Activated B cell treated with CpG ODN at 0.5 μM for 24 hours (primary cell): Measurements from ENCODE around the gene CFAP410. TPM values are rescaled to one million over a fixed set of nuclear protein-coding genes. Genes with fewer than 3 reads are reported as not detected.
A peak's percentile ranks its signal among the peaks of the same experiment; 100 is the strongest.

Experiments
- ATAC-seq: fragments of 200-7000 bp; cut with Tn5 transposase; one replicate; pipeline ENCODE4 v1.10.0; 2021; ENCODE audit warnings: low read depth, mild to moderate bottlenecking, moderate library complexity
- CTCF ChIA-PET: fragments of 350-600 bp; sonication (Branson Sonifier 250); formaldehyde crosslinking; loops from one replicate; lab custom pipeline; 2021; ENCODE audit warnings: antibody characterized with exemption; lab: Charles Lee
- POLR2A ChIA-PET: fragments of 350-600 bp; sonication (Branson Sonifier 250); formaldehyde crosslinking; loops from one replicate; lab custom pipeline; 2021; ENCODE audit warnings: antibody characterized with exemption; lab: Charles Lee
- DNase-seq: peaks from one replicate; pipeline ENCODE4 v3.0.0; 2022
- H3K27ac Mint-ChIP-seq: one replicate; pipeline ENCODE4 v1.8.0; 2020; ENCODE audit warnings: mixed read lengths
- H3K27me3 Mint-ChIP-seq: one replicate; pipeline ENCODE4 v1.8.0; 2021; ENCODE audit warnings: mixed read lengths
- H3K36me3 Mint-ChIP-seq: one replicate; pipeline ENCODE4 v1.8.0; 2021; ENCODE audit warnings: low read depth, mixed read lengths
- H3K4me1 Mint-ChIP-seq: one replicate; pipeline ENCODE4 v1.8.0; 2021; ENCODE audit warnings: mixed read lengths
- H3K4me3 Mint-ChIP-seq: one replicate; pipeline ENCODE4 v1.8.0; 2020; ENCODE audit warnings: mild to moderate bottlenecking, mixed read lengths
- H3K9me3 Mint-ChIP-seq: one replicate; pipeline ENCODE4 v1.8.0; 2020; ENCODE audit warnings: mixed read lengths
- CTCF ChIP-seq: fragments of 200-600 bp; IDR thresholded peaks from one replicate; pipeline ENCODE4 v1.8.0; 2022; ENCODE audit warnings: antibody characterized with exemption, mild to moderate bottlenecking
- intact Hi-C: fragments of 100-400 bp; cut with micrococcal nuclease; formaldehyde crosslinking; loops from one replicate; pipeline ENCODE4 v1.15.1; 2024
- total RNA-seq: library from RNA; stranded (reverse); gene quantifications from 2 replicates; pipeline ENCODE4 v1.2.3, GENCODE V29; 2022

CFAP410 gene
- total RNA-seq, 1 donor from 2014 or later: 62.3 TPM

- no peak overlapping the region for H3K27ac Mint-ChIP-seq
- POLR2A ChIA-PET: no interaction called here
- no peak overlapping the region for H3K4me3 Mint-ChIP-seq
These were observed 18.1 kb upstream of the CFAP410 start for GRCh38 chr21:44357064-44357837.

GRCh38 chr21:44356636-44357035 lies 17.4 kb upstream of the CFAP410 start:
- peaks cover 56% of the 10 kb centered on the region for H3K4me1 Mint-ChIP-seq
- TF ChIP-seq CTCF: no peak
- H3K4me3 Mint-ChIP-seq: peak overlapping the region; percentile 41
- no peaks in the 10 kb centered on the region for H3K36me3 Mint-ChIP-seq
- ChIA-PET CTCF (no interaction called here), POLR2A (no interaction called here)
- H3K9me3 Mint-ChIP-seq: no peaks in the 10 kb centered on the region
- intact Hi-C loops: no loop called here
- ATAC-seq: peak; percentile 23
- peak overlapping the region; percentile 80 for H3K27ac Mint-ChIP-seq
- DNase-seq: no peak
- H3K27me3 Mint-ChIP-seq: peaks cover 2% of the 10 kb centered on the region

More at GRCh38 chr21:44357064-44357837, 18.1 kb upstream of the CFAP410 start:
- Mint-ChIP-seq H3K36me3 (no peaks in the 10 kb centered on the region), H3K9me3 (no peaks in the 10 kb centered on the region), H3K27me3 (peaks cover 2% of the 10 kb centered on the region), H3K4me1 (peaks cover 55% of the 10 kb centered on the region)
- no peak for ATAC-seq
- no peak for DNase-seq
- intact Hi-C loops: no loop called here
- CTCF ChIA-PET: no interaction called here
- no peak for TF ChIP-seq CTCF

GRCh38 chr21:44356160-44356559 lies 17.0 kb upstream of the CFAP410 start:
- POLR2A ChIA-PET: no interaction called here
- DNase-seq (no peak), ATAC-seq (no peak)
- Mint-ChIP-seq H3K9me3 (no peaks in the 10 kb centered on the region), H3K27me3 (peaks cover 4% of the 10 kb centered on the region), H3K36me3 (no peaks in the 10 kb centered on the region), H3K27ac (peak overlapping the region; percentile 80), H3K4me1 (peaks cover 56% of the 10 kb centered on the region), H3K4me3 (peak overlapping the region; percentile 41)
- CTCF ChIA-PET: no interaction called here
- intact Hi-C loops: no loop called here
- TF ChIP-seq CTCF: no peak

GRCh38 chr21:44354775-44355771 lies 15.9 kb upstream of the CFAP410 start:
- H3K27me3 Mint-ChIP-seq: peaks cover 5% of the 10 kb centered on the region
- DNase-seq (no peak), ATAC-seq (peak; percentile 49)
- intact Hi-C loops: loop anchor here (1.0 kb wide), 1 partner anchor 16 kb away; the partner anchor contains the start of gene CFAP410
- peaks cover 52% of the 10 kb centered on the region for H3K4me1 Mint-ChIP-seq
- CTCF ChIA-PET: no interaction called here
- H3K36me3 Mint-ChIP-seq: no peaks in the 10 kb centered on the region
- no peaks in the 10 kb centered on the region for H3K9me3 Mint-ChIP-seq
- H3K4me3 Mint-ChIP-seq: peak overlapping the region; percentile 78
- peak overlapping the region; percentile 76 for H3K27ac Mint-ChIP-seq
- no peak for TF ChIP-seq CTCF
- POLR2A ChIA-PET: interaction anchor here (3.2 kb wide), 1 partner anchor 16 kb away, joined by 19 read pairs; the partner anchor contains the start of gene CFAP410
